Left colon (tissue), 2 donors: ENCODE measurements around the gene NGB. TPM values are rescaled to one million over a fixed set of nuclear protein-coding genes. Genes with fewer than 3 reads are reported as not detected.
A peak's percentile ranks its signal among the peaks of the same experiment; 100 is the strongest.
"Not testable (repeated sequence)": the region's sequence is repeated elsewhere in the genome, so short reads cannot be mapped to it uniquely, and the experiment has no call there.

Experiments
- ATAC-seq: fragments of 200-7000 bp; cut with Tn5 transposase; one replicate; pipeline ENCODE4 v1.9.1; 2020; ENCODE audit warnings: mild to moderate bottlenecking, moderate library complexity
- DNase-seq, 2 donors: peaks; one replicate each; pipeline ENCODE4 v3.0.0-alpha.2; 2020
- intact Hi-C, 2 donors: fragments of 100-400 bp; cut with DNase I in 1 of 2; cut with micrococcal nuclease in 1 of 2; formaldehyde crosslinking; loops; one replicate each; pipeline versions ENCODE4 v1.11.2 to v1.14.0; 2022; cut with DNase I, micrococcal nuclease
- long read RNA-seq: library from polyadenylated mRNA; unstranded; transcript quantifications from one replicate; pipeline ENCODE4 v2.0.0, GENCODE V29; 2021
- total RNA-seq, 2 donors: library from RNA; stranded (reverse); fragmentation: NEBNext Ultra II Directional; extraction: Animal tissue kit (Norgen Biotek cat#: 25700); gene quantifications; one replicate each; pipeline ENCODE4 v1.2.1, GENCODE V29; 2021
- donor health status: DM: no; HTN: no; CAD: no.
- donor health status: DM: yes; HTN: yes; CAD: no.

The NGB gene, protein sequence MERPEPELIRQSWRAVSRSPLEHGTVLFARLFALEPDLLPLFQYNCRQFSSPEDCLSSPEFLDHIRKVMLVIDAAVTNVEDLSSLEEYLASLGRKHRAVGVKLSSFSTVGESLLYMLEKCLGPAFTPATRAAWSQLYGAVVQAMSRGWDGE
- total RNA-seq = under 1 TPM in 1 of 2 donors, not detected in 1; 0.31 TPM
- long read RNA-seq = 0 reads

GRCh38 chr14:77271113-77271710 is at the start of gene NGB:
Gene NGB, minus strand, starts transcription at chr14:77271206. Its CDS starts 269 bp downstream, at chr14:77270937.
- intact Hi-C loops = no loop called here

GRCh38 chr14:77320238-77320935 is 49.4 kb upstream of the NGB start, which contains the start of gene POMT2:
Gene POMT2, minus strand, starts transcription at chr14:77320883. Its CDS starts 202 bp downstream, at chr14:77320681.
- DNase-seq (peak; percentile 93 to 95), ATAC-seq (peak; percentile 74)
- intact Hi-C loops = no loop called here

More at GRCh38 chr14:77271113-77271710, at the start of gene NGB:
- ATAC-seq (no peak), DNase-seq (no peak)

- intact Hi-C loops = no loop called here
- ATAC-seq (no peak), DNase-seq (no peak)
Measured at GRCh38 chr14:77319422-77319821, 48.4 kb upstream of the NGB start.

- DNase-seq, intact Hi-C loops, ATAC-seq: not testable (repeated sequence)
Measured at GRCh38 chr14:77318756-77319155, 47.8 kb upstream of the NGB start.

DNA sequence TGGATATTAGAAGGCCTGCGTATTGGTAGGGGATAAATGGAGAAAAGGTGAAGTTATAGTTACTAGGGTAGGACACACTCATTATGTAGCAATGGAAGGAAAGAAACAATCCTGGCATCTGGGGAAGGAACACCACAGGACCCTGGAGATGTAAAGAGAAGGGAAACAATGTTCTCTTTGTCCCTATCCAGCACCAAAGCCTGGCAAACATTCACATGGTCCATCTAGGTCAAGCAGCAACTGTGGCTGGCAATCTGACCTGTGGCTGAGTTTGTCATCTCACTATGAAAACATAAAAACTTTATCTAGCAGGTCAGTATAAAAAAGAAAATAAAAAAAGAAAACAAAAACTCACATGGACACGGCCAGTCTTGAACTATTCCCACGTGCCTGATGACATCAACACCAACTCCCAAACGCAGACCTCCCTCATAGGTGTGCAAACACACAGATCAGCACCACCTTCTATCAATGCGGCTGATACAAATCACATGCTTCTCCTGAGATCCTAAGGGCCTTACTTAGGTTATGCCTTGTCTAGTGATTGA is 47.1 kb upstream of the NGB start:
- DNase-seq = no peak
- intact Hi-C loops = no loop called here
- no peak for ATAC-seq

GRCh38 chr14:77316872-77317301 is 45.9 kb upstream of the NGB start:
- DNase-seq (no peak), ATAC-seq (no peak)
- intact Hi-C loops = no loop called here

DNA sequence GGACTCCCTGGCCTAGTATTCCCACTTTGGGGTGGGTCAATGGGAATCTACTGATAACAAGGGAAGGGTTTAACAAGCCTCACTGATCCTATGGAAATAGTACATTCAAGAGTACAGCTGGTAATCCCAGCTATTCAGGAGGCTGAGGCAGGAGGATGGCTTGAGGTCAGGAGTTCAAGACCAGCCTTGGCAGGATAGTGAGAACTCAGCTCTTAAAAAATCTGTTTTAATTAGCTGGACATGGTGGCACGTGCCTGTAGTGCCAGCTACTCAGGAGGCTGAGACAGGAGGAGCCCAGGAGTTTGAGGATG is 45.1 kb upstream of the NGB start:
- DNase-seq (no peak), ATAC-seq (no peak)
- intact Hi-C loops = no loop called here

DNA sequence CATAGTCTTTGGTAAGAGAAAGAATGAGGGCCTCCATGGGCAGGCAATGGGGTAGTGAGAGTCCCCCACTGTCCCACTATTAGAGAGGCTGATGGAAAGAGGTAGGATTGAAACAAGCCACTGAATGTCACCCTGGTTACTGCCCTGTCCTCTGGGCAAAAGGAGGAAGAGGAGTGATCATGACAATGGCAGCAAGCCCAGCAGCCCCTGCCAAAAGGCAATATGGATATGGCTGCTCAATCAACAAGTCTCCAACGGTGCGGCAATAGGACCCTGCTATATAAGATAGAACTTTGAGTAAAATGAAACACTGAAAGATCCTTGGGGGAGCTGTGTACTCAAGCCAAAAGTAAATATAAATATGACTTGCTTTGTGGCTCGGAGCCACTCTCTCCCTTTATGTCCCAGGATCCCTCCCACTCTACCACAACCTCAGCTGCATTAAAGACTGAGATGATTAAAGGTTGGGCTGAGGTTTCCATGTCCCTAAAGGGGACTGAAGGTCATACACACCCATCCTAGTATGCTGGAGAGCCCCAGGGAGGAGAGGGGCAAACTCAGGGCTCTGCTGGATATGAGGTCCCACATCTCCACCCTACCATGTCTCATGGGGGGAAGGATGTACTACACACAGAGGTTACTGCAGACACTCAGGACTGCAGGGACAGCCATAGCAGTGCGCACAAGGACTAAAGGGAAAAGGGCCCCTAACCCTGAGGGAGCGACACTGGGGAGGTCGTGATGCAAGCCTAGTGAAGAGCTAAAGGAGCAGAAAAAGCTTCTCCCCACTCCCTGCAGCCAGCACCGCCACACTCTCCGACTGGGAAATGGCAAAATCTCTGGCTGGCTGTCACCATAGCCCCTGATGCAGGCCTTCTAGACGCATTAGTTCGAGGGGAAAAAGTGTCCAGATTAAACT is 43.8 kb upstream of the NGB start:
- DNase-seq (no peak), ATAC-seq (no peak)
- intact Hi-C loops = loop anchor here in 1 of 2 donors (5.0 kb wide), 1 partner anchor 162 kb away; no protein-coding TSS in a partner anchor

DNA sequence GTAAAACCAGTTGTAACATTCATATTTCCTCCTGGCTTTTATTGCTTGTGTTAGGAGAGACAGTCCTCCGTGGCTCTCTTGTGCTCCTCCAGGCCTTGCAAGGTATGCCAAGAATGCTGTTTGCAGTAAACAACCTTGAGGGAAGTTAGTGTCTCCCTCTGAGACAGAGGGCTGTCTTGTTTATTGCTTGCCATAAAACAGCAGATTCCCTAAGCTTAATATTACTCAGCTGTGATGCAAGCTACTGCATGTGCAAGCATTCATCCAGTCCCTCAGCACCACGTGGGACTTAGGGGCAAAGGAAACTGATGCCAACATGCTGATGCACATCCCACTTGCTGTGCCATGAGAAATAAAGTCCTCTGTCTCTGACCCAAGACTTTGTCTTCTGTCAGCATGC is 43.0 kb upstream of the NGB start:
- peak; percentile 76 for ATAC-seq
- intact Hi-C loops = loop anchor here in 1 of 2 donors (5.0 kb wide), 1 partner anchor 162 kb away; no protein-coding TSS in a partner anchor
- DNase-seq = no peak

DNA sequence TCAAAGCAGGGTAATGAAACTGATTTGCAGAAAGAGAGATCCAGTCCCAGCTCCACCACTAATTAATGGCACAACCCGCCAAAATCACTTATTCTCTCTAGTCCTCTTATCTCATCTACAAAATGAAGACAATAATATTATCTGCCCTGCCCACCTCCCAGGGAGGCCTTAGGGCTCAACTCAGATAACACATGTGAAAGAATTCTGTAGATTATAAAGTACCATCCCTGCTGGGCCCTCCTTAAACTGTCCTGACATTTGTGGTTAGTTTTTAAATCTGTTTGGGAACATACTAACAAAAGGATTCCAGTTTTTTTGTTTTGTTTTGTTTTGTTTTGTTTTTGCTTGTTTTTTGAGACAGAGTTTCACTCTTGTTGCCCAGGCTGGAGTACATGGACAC is 42.4 kb upstream of the NGB start:
- no peak for ATAC-seq
- DNase-seq = no peak
- intact Hi-C loops = loop anchor here in 1 of 2 donors (5.0 kb wide), 1 partner anchor 161 kb away; no protein-coding TSS in a partner anchor

- intact Hi-C loops = loop anchor here in 1 of 2 donors (5.0 kb wide), 1 partner anchor 159 kb away; no protein-coding TSS in a partner anchor
- DNase-seq = no peak
- no peak for ATAC-seq
Measured at GRCh38 chr14:77311217-77311616, 40.2 kb upstream of the NGB start.

GRCh38 chr14:77310026-77310425 is 39.0 kb upstream of the NGB start:
- no peak for DNase-seq
- intact Hi-C loops = loop anchor here in 1 of 2 donors (5.0 kb wide), 1 partner anchor 158 kb away; no protein-coding TSS in a partner anchor
- no peak for ATAC-seq

DNA sequence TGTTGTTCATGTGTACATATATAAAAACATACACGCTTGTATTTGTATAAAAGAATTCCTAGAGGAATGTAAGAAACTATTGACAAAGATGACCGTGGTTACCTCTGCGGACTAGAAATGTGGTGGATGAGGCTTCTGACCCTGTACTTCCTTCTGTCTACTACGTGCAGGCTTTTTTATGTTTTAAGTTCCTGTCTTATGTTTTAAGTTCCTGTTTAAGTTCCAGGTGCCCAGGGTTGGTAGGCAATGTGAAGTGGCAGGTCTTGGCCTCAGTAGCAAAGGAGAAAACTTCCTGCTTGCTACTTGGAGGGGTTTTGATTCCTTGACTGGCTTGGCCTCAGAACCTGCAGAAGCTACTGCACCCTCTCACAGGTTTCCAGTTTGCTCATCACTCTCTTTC is 38.1 kb upstream of the NGB start:
- intact Hi-C loops = no loop called here
- no peak for ATAC-seq
- no peak for DNase-seq

GRCh38 chr14:77306851-77307496 is 36.0 kb upstream of the NGB start:
- DNase-seq (no peak), ATAC-seq (peak; percentile 6)
- intact Hi-C loops = no loop called here

DNA sequence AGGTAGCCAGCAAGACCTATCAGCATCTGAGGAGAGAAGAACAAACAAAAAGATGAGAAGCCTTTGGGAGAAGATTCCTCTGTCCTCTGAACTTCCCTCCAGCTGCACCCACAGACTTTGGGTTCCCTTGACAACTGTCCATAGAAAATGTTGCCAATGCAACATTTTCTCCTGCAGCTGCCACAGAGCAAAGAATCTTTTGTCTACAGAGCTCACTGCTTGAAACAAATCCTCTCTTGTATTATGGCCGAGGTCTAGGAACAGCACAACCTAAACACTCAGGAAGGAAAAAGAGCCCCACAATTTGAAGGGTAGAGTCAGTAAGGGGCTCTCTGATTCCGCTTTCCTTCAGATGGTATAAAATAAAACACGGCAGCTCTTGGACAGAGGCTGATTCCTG is 35.4 kb upstream of the NGB start:
- ATAC-seq (no peak), DNase-seq (no peak)
- intact Hi-C loops = no loop called here

DNA sequence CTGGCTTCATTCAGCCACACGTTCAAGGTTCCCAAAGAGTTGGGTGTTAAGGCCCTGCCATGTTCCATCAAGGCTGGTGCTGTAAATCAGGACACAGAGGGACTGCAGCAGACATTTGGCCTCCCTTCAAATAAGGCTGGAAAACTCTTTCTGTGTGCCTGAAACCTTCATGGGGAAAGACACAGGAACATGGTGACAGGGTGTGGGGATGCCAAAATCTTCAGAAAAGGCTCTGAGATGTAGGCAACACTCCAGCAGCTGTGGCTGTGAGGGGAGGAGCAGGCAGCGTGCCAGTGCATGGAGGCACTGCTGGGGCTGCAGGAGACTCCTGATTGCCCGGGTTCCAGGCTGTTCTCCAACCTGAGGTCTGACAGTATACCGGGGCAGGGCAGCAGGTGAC is 34.7 kb upstream of the NGB start:
- intact Hi-C loops = no loop called here
- no peak for ATAC-seq

GRCh38 chr14:77303417-77304156 is 32.6 kb upstream of the NGB start:
- no peak for DNase-seq
- ATAC-seq = peak; percentile 29
- intact Hi-C loops = no loop called here

More for the DNA sequence above, 34.7 kb upstream of the NGB start:
- no peak for DNase-seq
